MCF 10A (cell line): ENCODE measurements around the gene DMRTB1. TPM values are rescaled to one million over a fixed set of nuclear protein-coding genes. Genes with fewer than 3 reads are reported as not detected.

ENCODE experiments used
- BruUV-seq: library from RNA; stranded (reverse); fragments of 400-500 nt; replicated peaks from 2 replicates; lab custom pipeline; 2021; lab: Mats Ljungman, UMichigan
- CTCF ChIA-PET: fragments of 300-600 bp; sonication (Branson Sonifier 250); formaldehyde crosslinking; extraction: SDS; loops from one replicate; lab custom pipeline; 2021; ENCODE audit warnings: antibody characterized with exemption, inconsistent platforms; lab: Yijun Ruan, JAX
- POLR2A ChIA-PET: fragments of 300-600, 350-650 bp; sonication (Branson Sonifier 250); formaldehyde crosslinking; extraction: SDS; loops from one replicate; lab custom pipeline; 2020; ENCODE audit warnings: antibody characterized with exemption, inconsistent platforms; lab: Yijun Ruan, JAX
- DNase-seq: peaks from one replicate; pipeline ENCODE4 v3.0.0-alpha.2; 2018; ENCODE audit not compliant: unreplicated experiment
- H3K27ac Mint-ChIP-seq: one replicate; pipeline ENCODE4 v1.8.0; 2022; ENCODE audit warnings: mild to moderate bottlenecking, low read depth, mixed read lengths; ENCODE audit not compliant: unreplicated experiment
- H3K27me3 Mint-ChIP-seq: one replicate; pipeline ENCODE4 v1.8.0; 2022; ENCODE audit warnings: mixed read lengths; ENCODE audit not compliant: insufficient read depth, unreplicated experiment
- H3K36me3 Mint-ChIP-seq: one replicate; pipeline ENCODE4 v1.8.0; 2022; ENCODE audit warnings: mild to moderate bottlenecking, moderate library complexity, mixed read lengths; ENCODE audit not compliant: insufficient read depth, unreplicated experiment
- H3K4me1 Mint-ChIP-seq: one replicate; pipeline ENCODE4 v1.8.0; 2022; ENCODE audit warnings: mixed read lengths; ENCODE audit not compliant: insufficient read depth, unreplicated experiment
- H3K4me3 Mint-ChIP-seq: one replicate; pipeline ENCODE4 v1.8.0; 2022; ENCODE audit warnings: mild to moderate bottlenecking, moderate library complexity, mixed read lengths; ENCODE audit not compliant: unreplicated experiment
- H3K9me3 Mint-ChIP-seq: one replicate; pipeline ENCODE4 v1.8.0; 2022; ENCODE audit warnings: mixed read lengths; ENCODE audit not compliant: unreplicated experiment
- intact Hi-C: fragments of 100-400 bp; cut with micrococcal nuclease; formaldehyde crosslinking; loops from 2 replicates; pipeline ENCODE4 v1.14.1; 2022
- total RNA-seq: library from RNA; stranded (reverse); gene quantifications from 2 replicates; pipeline ENCODE4 v1.2.3, GENCODE V29; 2022
- TF ChIP-seq, protein P1 (sequence below): fragments of 200-600 bp; IDR thresholded peaks from one replicate; pipeline ENCODE4 v1.8.0; 2022; ENCODE audit warnings: antibody characterized with exemption, mild to moderate bottlenecking; ENCODE audit not compliant: unreplicated experiment

DMRTB1 gene
- total RNA-seq, 1 experiment from 2014 or later, result not detected

DNA sequence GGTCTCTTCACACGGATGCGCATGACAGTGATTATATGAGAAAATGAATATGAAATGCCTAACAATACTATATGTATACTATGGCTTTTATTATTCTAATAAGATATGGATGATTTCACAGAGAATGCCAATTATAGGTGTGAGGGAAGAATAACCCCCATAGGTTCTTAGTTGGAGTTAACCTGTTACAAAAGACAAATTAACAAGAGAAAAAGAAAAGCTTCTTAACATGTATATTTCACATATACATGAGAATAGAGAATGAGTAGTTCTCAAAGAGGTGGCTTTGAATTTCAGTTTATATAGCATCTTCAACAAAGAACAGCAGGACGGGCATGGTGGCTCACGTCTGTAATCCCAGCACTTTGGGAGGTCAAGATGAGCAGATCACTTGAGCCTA lies 24.0 kb upstream of the DMRTB1 start:
- ChIA-PET CTCF (interaction anchor here (0.5 to 2.6 kb wide), 5 partner anchors 9 to 160 kb away, joined by 3 to 11 read pairs (median 4); no protein-coding TSS in a partner anchor), POLR2A (no interaction called here)
- H3K36me3 Mint-ChIP-seq, result no peaks in the 10 kb centered on the region
- DNase-seq, result no peak
- BruUV-seq, result no TSS peak
- no peak overlapping the region for H3K4me3 Mint-ChIP-seq
- H3K27me3 Mint-ChIP-seq, result peaks cover 45% of the 10 kb centered on the region
- no peaks in the 10 kb centered on the region for H3K4me1 Mint-ChIP-seq
- no peak overlapping the region for H3K27ac Mint-ChIP-seq
- intact Hi-C loops, result no loop called here
- TF ChIP-seq, protein P1, sequence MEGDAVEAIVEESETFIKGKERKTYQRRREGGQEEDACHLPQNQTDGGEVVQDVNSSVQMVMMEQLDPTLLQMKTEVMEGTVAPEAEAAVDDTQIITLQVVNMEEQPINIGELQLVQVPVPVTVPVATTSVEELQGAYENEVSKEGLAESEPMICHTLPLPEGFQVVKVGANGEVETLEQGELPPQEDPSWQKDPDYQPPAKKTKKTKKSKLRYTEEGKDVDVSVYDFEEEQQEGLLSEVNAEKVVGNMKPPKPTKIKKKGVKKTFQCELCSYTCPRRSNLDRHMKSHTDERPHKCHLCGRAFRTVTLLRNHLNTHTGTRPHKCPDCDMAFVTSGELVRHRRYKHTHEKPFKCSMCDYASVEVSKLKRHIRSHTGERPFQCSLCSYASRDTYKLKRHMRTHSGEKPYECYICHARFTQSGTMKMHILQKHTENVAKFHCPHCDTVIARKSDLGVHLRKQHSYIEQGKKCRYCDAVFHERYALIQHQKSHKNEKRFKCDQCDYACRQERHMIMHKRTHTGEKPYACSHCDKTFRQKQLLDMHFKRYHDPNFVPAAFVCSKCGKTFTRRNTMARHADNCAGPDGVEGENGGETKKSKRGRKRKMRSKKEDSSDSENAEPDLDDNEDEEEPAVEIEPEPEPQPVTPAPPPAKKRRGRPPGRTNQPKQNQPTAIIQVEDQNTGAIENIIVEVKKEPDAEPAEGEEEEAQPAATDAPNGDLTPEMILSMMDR, result no peak
- no peaks in the 10 kb centered on the region for H3K9me3 Mint-ChIP-seq

GRCh38 chr1:53438427-53439336 lies 20.5 kb upstream of the DMRTB1 start:
- intact Hi-C loops, result no loop called here
- no peak for DNase-seq
- TF ChIP-seq, protein P1, result no peak
- no TSS peak for BruUV-seq
- H3K9me3 Mint-ChIP-seq, result no peaks in the 10 kb centered on the region
- H3K27ac Mint-ChIP-seq, result no peak overlapping the region
- no peak overlapping the region for H3K4me3 Mint-ChIP-seq
- H3K4me1 Mint-ChIP-seq, result no peaks in the 10 kb centered on the region
- peaks cover 33% of the 10 kb centered on the region for H3K27me3 Mint-ChIP-seq
- POLR2A ChIA-PET, result no interaction called here
- H3K36me3 Mint-ChIP-seq, result no peaks in the 10 kb centered on the region
- CTCF ChIA-PET, result interaction anchor here (1.1 to 1.3 kb wide), 3 partner anchors 12 to 244 kb away, joined by 3 to 4 read pairs (median 4); no protein-coding TSS in a partner anchor

- Mint-ChIP-seq H3K4me1 (no peaks in the 10 kb centered on the region), H3K27ac (no peak overlapping the region), H3K27me3 (peaks cover 24% of the 10 kb centered on the region), H3K36me3 (no peaks in the 10 kb centered on the region), H3K4me3 (no peak overlapping the region), H3K9me3 (no peaks in the 10 kb centered on the region)
- no peak for DNase-seq
- TF ChIP-seq, protein P1, result no peak
- intact Hi-C loops, result no loop called here
- ChIA-PET POLR2A (no interaction called here), CTCF (interaction anchor here (1.3 kb wide), 1 partner anchor 13 kb away, joined by 4 read pairs; no protein-coding TSS in a partner anchor)
- BruUV-seq, result no TSS peak
Measured at GRCh38 chr1:53439337-53440207, 19.6 kb upstream of the DMRTB1 start.

DNA sequence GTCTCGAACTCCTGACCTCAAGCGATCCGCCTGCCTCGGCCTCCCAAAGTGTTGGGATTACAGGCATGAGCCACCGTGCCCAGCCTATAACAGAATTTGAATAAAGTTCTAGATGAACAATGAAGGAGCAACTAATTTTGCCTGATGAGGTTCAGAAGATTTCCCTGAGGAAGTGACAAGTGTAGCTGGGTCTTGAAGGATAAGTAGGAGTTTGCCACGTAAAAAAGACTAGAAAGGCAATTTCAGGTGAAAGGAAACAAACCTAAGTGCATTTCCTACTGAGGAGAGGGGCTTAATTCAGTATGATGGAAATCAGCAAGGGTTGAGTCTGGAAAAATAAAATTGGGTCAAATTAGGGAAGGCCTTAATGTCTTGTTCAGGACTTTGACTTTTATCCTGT lies 18.6 kb upstream of the DMRTB1 start:
- no peak overlapping the region for H3K4me3 Mint-ChIP-seq
- no TSS peak for BruUV-seq
- CTCF ChIA-PET, result no interaction called here
- H3K27ac Mint-ChIP-seq, result no peak overlapping the region
- H3K36me3 Mint-ChIP-seq, result no peaks in the 10 kb centered on the region
- DNase-seq, result no peak
- H3K9me3 Mint-ChIP-seq, result no peaks in the 10 kb centered on the region
- POLR2A ChIA-PET, result no interaction called here
- intact Hi-C loops, result no loop called here
- no peaks in the 10 kb centered on the region for H3K4me1 Mint-ChIP-seq
- TF ChIP-seq, protein P1, result no peak
- peaks cover 14% of the 10 kb centered on the region for H3K27me3 Mint-ChIP-seq
